Ectodermal cell (in vitro differentiated cells): ENCODE results near the gene LGALS3BP.

ENCODE experiments used
- H3K27ac ChIP-seq: 2 replicates; pipeline ENCODE4 v1.7.0; 2013; ENCODE audit warnings: mild to moderate bottlenecking, low read depth, low read length; ENCODE audit not compliant: insufficient read depth, poor library complexity, severe bottlenecking
- H3K27me3 ChIP-seq: 2 replicates; pipeline ENCODE4 v1.7.0; 2013; ENCODE audit warnings: mild to moderate bottlenecking, low read length; ENCODE audit not compliant: insufficient read depth, control insufficient read depth, poor library complexity, severe bottlenecking
- H3K36me3 ChIP-seq: one replicate; pipeline ENCODE4 v1.7.0; 2013; ENCODE audit warnings: low read length; ENCODE audit not compliant: control insufficient read depth, insufficient read depth
- H3K4me1 ChIP-seq: one replicate; pipeline ENCODE4 v1.7.0; 2013; ENCODE audit warnings: low read length; ENCODE audit not compliant: control insufficient read depth, insufficient read depth
- H3K4me3 ChIP-seq: 2 replicates; pipeline ENCODE4 v1.7.0; 2013; ENCODE audit warnings: low read depth, low read length, control low read depth; ENCODE audit not compliant: insufficient read depth
- H3K9me3 ChIP-seq: 2 replicates; pipeline ENCODE4 v1.7.0; 2013; ENCODE audit warnings: mild to moderate bottlenecking, low read length, moderate library complexity; ENCODE audit not compliant: control insufficient read depth
- WGBS, 2 experiments: methylation state at CpG; one replicate each; pipeline ENCODE4 v1.1.7; 2013; ENCODE audit warnings: missing lambda C conversion rate in 2 of 2; 5-methylcytosine and 5-hydroxymethylcytosine counted together

LGALS3BP gene

DNA sequence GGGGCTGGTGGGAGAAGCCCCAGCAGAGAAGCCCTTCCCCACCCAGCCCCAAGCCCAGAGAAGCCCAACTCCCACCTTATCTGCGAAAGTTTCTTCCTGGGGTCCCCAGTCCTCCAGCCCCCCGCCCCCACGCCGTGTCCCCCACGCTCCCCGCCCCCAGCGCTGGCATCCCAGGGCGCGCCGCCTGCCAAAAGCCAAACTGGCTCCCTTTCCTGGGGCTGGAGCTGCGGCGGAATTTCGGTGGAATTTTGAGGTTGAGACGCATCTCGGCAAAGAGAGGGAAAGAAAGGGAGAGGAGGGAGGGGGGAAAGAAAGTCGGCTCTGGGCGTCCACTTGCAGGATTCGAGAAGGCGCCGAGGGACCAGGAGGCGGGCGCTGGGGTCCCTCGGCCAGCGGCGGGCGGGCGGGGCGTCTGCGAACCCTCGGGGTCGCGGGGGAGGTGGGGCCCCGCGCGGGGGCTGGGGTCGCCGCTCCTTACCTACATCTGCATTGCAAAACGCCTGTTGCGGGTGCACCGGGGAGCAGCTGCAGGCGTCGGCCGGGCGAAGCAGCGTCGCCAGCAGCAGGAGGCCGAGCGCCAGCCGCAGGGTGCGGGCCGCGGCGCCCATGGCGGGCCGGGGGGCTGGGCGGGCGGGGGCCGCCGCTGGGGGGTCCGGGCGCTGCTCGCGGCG is 55.1 kb downstream of the LGALS3BP start:
- Histone ChIP-seq H3K36me3 (no peaks in the 10 kb centered on the region), H3K27ac (no peak overlapping the region), H3K4me3 (peak overlapping the region; percentile 46), H3K27me3 (no peaks in the 10 kb centered on the region), H3K9me3 (no peaks in the 10 kb centered on the region), H3K4me1 (peaks cover 21% of the 10 kb centered on the region)
- 0 to 1% methylated on average over 63 to 64 of the region's 64 CpGs for WGBS, 2 experiments

DNA sequence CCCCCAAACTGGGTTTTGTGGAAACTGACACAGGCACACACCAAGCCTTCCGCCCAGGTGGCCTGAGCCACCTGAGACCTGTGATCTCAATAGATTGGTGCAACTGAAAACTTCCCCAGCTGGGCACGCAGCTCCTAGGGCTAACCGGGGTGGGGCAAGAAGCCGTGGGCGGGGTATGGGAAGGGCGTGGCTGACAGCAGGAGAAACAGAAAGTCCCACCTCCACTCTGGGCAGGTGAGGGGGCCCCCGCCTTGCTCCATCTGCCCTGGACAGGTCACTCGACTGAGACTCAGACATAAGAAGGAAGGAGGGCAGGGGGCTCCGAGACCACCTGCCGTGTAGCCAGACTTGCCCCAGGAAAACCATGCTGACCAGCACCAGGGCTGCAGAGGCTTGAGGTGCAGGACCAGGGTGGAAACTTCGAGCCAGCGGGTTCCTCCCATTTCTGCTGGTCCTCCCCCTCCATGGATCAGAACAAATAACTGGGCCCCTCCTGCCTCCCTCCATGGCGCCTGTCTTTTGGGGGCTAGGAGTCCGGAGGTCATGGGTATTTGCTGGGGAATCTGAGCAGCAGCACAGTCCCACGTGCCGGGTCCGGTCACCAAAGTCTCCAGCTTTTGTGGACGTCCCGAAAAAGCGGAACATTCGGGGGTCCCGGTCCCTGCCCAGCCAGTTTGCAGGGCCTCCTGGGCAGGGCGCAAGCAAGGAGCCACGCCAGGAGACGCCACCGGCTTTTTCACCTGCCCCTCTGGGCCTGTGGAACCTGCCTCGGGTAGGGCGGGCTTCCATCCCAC is 55.9 kb downstream of the LGALS3BP start:
- Histone ChIP-seq H3K36me3 (no peaks in the 10 kb centered on the region), H3K9me3 (no peaks in the 10 kb centered on the region), H3K27ac (no peak overlapping the region), H3K4me3 (peak overlapping the region; percentile 46), H3K4me1 (peaks cover 21% of the 10 kb centered on the region), H3K27me3 (no peaks in the 10 kb centered on the region)
- 10 to 12% methylated on average over 28 of the region's 28 CpGs for WGBS, 2 experiments

GRCh38 chr17:78922816-78923498 is 56.8 kb downstream of the LGALS3BP start:
- WGBS, 2 experiments: 90% methylated on average over 9 to 10 of the region's 13 CpGs
- H3K27me3 ChIP-seq: no peaks in the 10 kb centered on the region
- H3K9me3 ChIP-seq: no peaks in the 10 kb centered on the region
- no peaks in the 10 kb centered on the region for H3K36me3 ChIP-seq
- peak overlapping the region; percentile 46 for H3K4me3 ChIP-seq
- H3K4me1 ChIP-seq: peaks cover 21% of the 10 kb centered on the region
- no peak overlapping the region for H3K27ac ChIP-seq

- H3K9me3 ChIP-seq: no peaks in the 10 kb centered on the region
- WGBS, 2 experiments: 93% methylated on average over 8 of the region's 8 CpGs
- H3K36me3 ChIP-seq: no peaks in the 10 kb centered on the region
- no peak overlapping the region for H3K4me3 ChIP-seq
- peaks cover 21% of the 10 kb centered on the region for H3K4me1 ChIP-seq
- H3K27ac ChIP-seq: no peak overlapping the region
- no peaks in the 10 kb centered on the region for H3K27me3 ChIP-seq
Measured at GRCh38 chr17:78921437-78921971, 58.2 kb downstream of the LGALS3BP start.
